HEK293 (cell line): Measurements from ENCODE around the gene CDR2L.

ENCODE experiments used
- CTCF ChIP-seq: fragments of 450-650 bp; formaldehyde crosslinking; IDR thresholded peaks from 2 replicates; pipeline ENCODE4 v1.5.1; 2016; ENCODE audit warnings: missing biosample characterization, missing genetic modification characterization
- HIC1 ChIP-seq: fragments of 450-650 bp; formaldehyde crosslinking; IDR thresholded peaks from 2 replicates; pipeline ENCODE4 v1.5.1; 2016; ENCODE audit warnings: missing biosample characterization, missing genetic modification characterization
- IKZF3 ChIP-seq: fragments of 450-650 bp; IDR thresholded peaks from 2 replicates; pipeline ENCODE4 v1.5.0; 2018; ENCODE audit warnings: missing biosample characterization, mild to moderate bottlenecking, missing genetic modification characterization, moderate library complexity
- KLF17 ChIP-seq: fragments of 450-650 bp; formaldehyde crosslinking; IDR thresholded peaks from 2 replicates; pipeline ENCODE4 v1.5.1; 2016; ENCODE audit warnings: missing biosample characterization, missing genetic modification characterization
- KLF9 ChIP-seq: fragments of 450-650 bp; formaldehyde crosslinking; IDR thresholded peaks from 2 replicates; pipeline ENCODE4 v1.5.1; 2016; ENCODE audit warnings: missing biosample characterization, missing genetic modification characterization, low read depth
- PRDM1 ChIP-seq: fragments of 450-650 bp; formaldehyde crosslinking; IDR thresholded peaks from 2 replicates; pipeline ENCODE4; 2016; ENCODE audit warnings: missing biosample characterization, missing genetic modification characterization
- PRDM10 ChIP-seq: fragments of 450-650 bp; formaldehyde crosslinking; IDR thresholded peaks from 2 replicates; pipeline ENCODE4 v1.5.1; 2016; ENCODE audit warnings: missing biosample characterization, missing genetic modification characterization
- SCRT1 ChIP-seq: fragments of 450-650 bp; formaldehyde crosslinking; IDR thresholded peaks from 2 replicates; pipeline ENCODE4 v1.5.1; 2016; ENCODE audit warnings: missing biosample characterization, missing genetic modification characterization, borderline replicate concordance
- SP2 ChIP-seq: fragments of 450-650 bp; formaldehyde crosslinking; IDR thresholded peaks from 2 replicates; pipeline ENCODE4 v1.5.1; 2016; ENCODE audit warnings: missing biosample characterization, missing genetic modification characterization
- SP3 ChIP-seq: fragments of 450-650 bp; formaldehyde crosslinking; IDR thresholded peaks from 2 replicates; pipeline ENCODE4 v1.5.1; 2016; ENCODE audit warnings: missing biosample characterization, missing genetic modification characterization
- ZBTB10 ChIP-seq: fragments of 450-650 bp; formaldehyde crosslinking; IDR thresholded peaks from 2 replicates; pipeline ENCODE4 v1.5.1; 2016; ENCODE audit warnings: missing biosample characterization, missing genetic modification characterization
- ZFP37 ChIP-seq: fragments of 450-650 bp; formaldehyde crosslinking; IDR thresholded peaks from 2 replicates; pipeline ENCODE4 v1.5.1; 2016; ENCODE audit warnings: missing biosample characterization, missing genetic modification characterization
- ZFP41 ChIP-seq: fragments of 450-650 bp; formaldehyde crosslinking; IDR thresholded peaks from 2 replicates; pipeline ENCODE4 v1.5.1; 2016; ENCODE audit warnings: missing biosample characterization, missing genetic modification characterization, borderline replicate concordance
- ZNF132 ChIP-seq: fragments of 450-650 bp; formaldehyde crosslinking; IDR thresholded peaks from 2 replicates; pipeline ENCODE4 v1.5.1; 2017; ENCODE audit warnings: missing biosample characterization, missing genetic modification characterization, borderline replicate concordance
- ZNF146 ChIP-seq: fragments of 450-650 bp; formaldehyde crosslinking; IDR thresholded peaks from 2 replicates; pipeline ENCODE4 v1.5.1; 2016; ENCODE audit warnings: missing biosample characterization, missing genetic modification characterization
- ZNF157 ChIP-seq: fragments of 450-650 bp; formaldehyde crosslinking; IDR thresholded peaks from 2 replicates; pipeline ENCODE4 v1.5.1; 2016; ENCODE audit warnings: missing biosample characterization, missing genetic modification characterization
- ZNF18 ChIP-seq: fragments of 450-650 bp; formaldehyde crosslinking; IDR thresholded peaks from 2 replicates; pipeline ENCODE4 v1.5.1; 2016; ENCODE audit warnings: missing biosample characterization, missing genetic modification characterization
- ZNF335 ChIP-seq: fragments of 450-650 bp; formaldehyde crosslinking; conservative IDR thresholded peaks from 2 replicates; pipeline ENCODE4 v1.5.1; 2016; ENCODE audit warnings: missing biosample characterization, missing genetic modification characterization
- ZNF366 ChIP-seq: fragments of 450-650 bp; formaldehyde crosslinking; conservative IDR thresholded peaks from 2 replicates; pipeline ENCODE4 v1.5.1; 2016; ENCODE audit warnings: missing biosample characterization, missing genetic modification characterization
- ZNF623 ChIP-seq: fragments of 450-650 bp; formaldehyde crosslinking; IDR thresholded peaks from 2 replicates; pipeline ENCODE4 v1.5.1; 2016; ENCODE audit warnings: missing biosample characterization, missing genetic modification characterization
- ZNF629 ChIP-seq: fragments of 450-650 bp; formaldehyde crosslinking; IDR thresholded peaks from 2 replicates; pipeline ENCODE4 v1.5.1; 2017; ENCODE audit warnings: missing biosample characterization, missing genetic modification characterization
- ZNF707 ChIP-seq: fragments of 450-650 bp; formaldehyde crosslinking; IDR thresholded peaks from 2 replicates; pipeline ENCODE4 v1.5.1; 2016; ENCODE audit warnings: missing biosample characterization, missing genetic modification characterization
- ZNF792 ChIP-seq: fragments of 450-650 bp; formaldehyde crosslinking; IDR thresholded peaks from 2 replicates; pipeline ENCODE4 v1.5.1; 2016; ENCODE audit warnings: missing biosample characterization, missing genetic modification characterization
- ZSCAN30 ChIP-seq: fragments of 450-650 bp; IDR thresholded peaks from 2 replicates; pipeline ENCODE4 v1.5.1; 2018; ENCODE audit warnings: missing biosample characterization, mild to moderate bottlenecking, missing genetic modification characterization, moderate library complexity
- ZSCAN4 ChIP-seq: fragments of 450-650 bp; formaldehyde crosslinking; IDR thresholded peaks from 2 replicates; pipeline ENCODE4 v1.5.1; 2017; ENCODE audit warnings: missing biosample characterization, missing genetic modification characterization

Gene CDR2L

GRCh38 chr17:74981979-74982662, 5.3 kb upstream of the CDR2L start (continued):
- TF ChIP-seq ZNF366 (tag by site-specific recombination) (peak; percentile 49), PRDM1 (tag by site-specific recombination) (no peak), ZNF792 (tag by site-specific recombination) (peak; percentile 64; the same call in 1 of the 2 replicates), PRDM10 (peak; percentile 83), ZNF335 (tag by site-specific recombination) (peak; percentile 33; the same call in 1 of the 2 replicates), ZBTB10 (peak; percentile 49; the same call in 1 of the 2 replicates), HIC1 (tag by site-specific recombination) (peak; percentile 74), KLF17 (tag by site-specific recombination) (peak; percentile 85), CTCF (peak; percentile 80; the same call in 1 of the 2 replicates), ZNF707 (no peak), ZSCAN30 (tag by site-specific recombination) (peak; percentile 40; the same call in 1 of the 2 replicates), SCRT1 (tag by site-specific recombination) (no peak), SP2 (tag by site-specific recombination) (peak; percentile 87), ZFP37 (tag by site-specific recombination) (peak; percentile 94), ZFP41 (no peak), ZNF18 (tag by site-specific recombination) (peak; percentile 64; the same call in 1 of the 2 replicates), ZNF146 (tag by site-specific recombination) (no peak), ZSCAN4 (peak; percentile 42; the same call in 1 of the 2 replicates), ZNF629 (peak; percentile 92), SP3 (tag by site-specific recombination) (peak; percentile 74), ZNF132 (tag by site-specific recombination) (no peak), ZNF157 (tag by site-specific recombination) (no peak), KLF9 (peak; percentile 72), ZNF623 (0 out of 2 replicates have a peak, but pooled peaks have one; percentile 22), IKZF3 (tag by site-specific recombination) (0 out of 2 replicates have a peak, but pooled peaks have one; percentile 19)
